ENCODE data around the gene UTS2B.

UTS2B gene

GRCh38 chr3:191353022-191353777 is 22.9 kb upstream of the UTS2B start:
- in situ Hi-C loops (cut with HindIII; ENCODE audit: low sequenced_read_pairs), result no loop called here

- in situ Hi-C loops (cut with HindIII; ENCODE audit: low sequenced_read_pairs), result no loop called here
These were observed 21.7 kb upstream of the UTS2B start for GRCh38 chr3:191352014-191352413.

GRCh38 chr3:191350396-191351090 is 20.2 kb upstream of the UTS2B start:
- in situ Hi-C loops (cut with HindIII; ENCODE audit: low sequenced_read_pairs), result no loop called here

GRCh38 chr3:191348098-191348497 is 17.8 kb upstream of the UTS2B start:
- in situ Hi-C loops (cut with HindIII; ENCODE audit: low sequenced_read_pairs), result no loop called here

- in situ Hi-C loops (cut with HindIII; ENCODE audit: low sequenced_read_pairs), result no loop called here
These were observed 16.9 kb upstream of the UTS2B start for GRCh38 chr3:191347228-191347627.

GRCh38 chr3:191345334-191345733 is 15.0 kb upstream of the UTS2B start:
- in situ Hi-C loops (cut with HindIII; ENCODE audit: low sequenced_read_pairs), result no loop called here

GRCh38 chr3:191343913-191344312 is 13.6 kb upstream of the UTS2B start:
- in situ Hi-C loops (cut with HindIII; ENCODE audit: low sequenced_read_pairs), result no loop called here

- in situ Hi-C loops (cut with HindIII; ENCODE audit: low sequenced_read_pairs), result no loop called here
These were observed 12.8 kb upstream of the UTS2B start for GRCh38 chr3:191343115-191343514.

GRCh38 chr3:191342411-191342810 is 12.1 kb upstream of the UTS2B start:
- in situ Hi-C loops (cut with HindIII; ENCODE audit: low sequenced_read_pairs), result no loop called here

- in situ Hi-C loops (cut with HindIII; ENCODE audit: low sequenced_read_pairs), result no loop called here
These were observed 11.7 kb upstream of the UTS2B start for GRCh38 chr3:191342006-191342405.

GRCh38 chr3:191340966-191341365 is 10.6 kb upstream of the UTS2B start:
- in situ Hi-C loops (cut with HindIII; ENCODE audit: low sequenced_read_pairs), result no loop called here

- in situ Hi-C loops (cut with HindIII; ENCODE audit: low sequenced_read_pairs), result no loop called here
These were observed 10.0 kb upstream of the UTS2B start for GRCh38 chr3:191340351-191340750.

GRCh38 chr3:191339316-191339917 is 9.1 kb upstream of the UTS2B start:
- in situ Hi-C loops (cut with HindIII; ENCODE audit: low sequenced_read_pairs), result no loop called here

GRCh38 chr3:191338177-191338488 is 7.8 kb upstream of the UTS2B start:
- in situ Hi-C loops (cut with HindIII; ENCODE audit: low sequenced_read_pairs), result no loop called here

- in situ Hi-C loops (cut with HindIII; ENCODE audit: low sequenced_read_pairs), result no loop called here
These were observed 6.5 kb upstream of the UTS2B start for GRCh38 chr3:191336833-191337232.

GRCh38 chr3:191334346-191334893 is 4.1 kb upstream of the UTS2B start:
- in situ Hi-C loops (cut with HindIII; ENCODE audit: low sequenced_read_pairs), result no loop called here

GRCh38 chr3:191333298-191333880 is 3.1 kb upstream of the UTS2B start:
- in situ Hi-C loops (cut with HindIII; ENCODE audit: low sequenced_read_pairs), result no loop called here

GRCh38 chr3:191331388-191331787 is 1.1 kb upstream of the UTS2B start:
- in situ Hi-C loops (cut with HindIII; ENCODE audit: low sequenced_read_pairs), result no loop called here

GRCh38 chr3:191330530-191331048 is 263 bp upstream of the UTS2B start:
- in situ Hi-C loops (cut with HindIII; ENCODE audit: low sequenced_read_pairs), result no loop called here

GRCh38 chr3:191328962-191329653 is 1.2 kb downstream of the UTS2B start, which contains the start of gene CCDC50:
TSS of gene CCDC50 (plus strand) at chr3:191329394. CDS start at chr3:191329675, 281 bp downstream.
- in situ Hi-C loops (cut with HindIII; ENCODE audit: low sequenced_read_pairs), result no loop called here
